SIG-M5 treated with dmso at 0.1 percent for 504 hours (cell line): Measurements from ENCODE around the gene FOXC2.
A peak's percentile ranks its signal among the peaks of the same experiment; 100 is the strongest.

ENCODE experiments used
- DNase-seq: peaks from one replicate; lab custom pipeline; 2025; ENCODE audit not compliant: unreplicated experiment; lab: John Stamatoyannopoulos, UW

The FOXC2 gene

GRCh38 chr16:86532526-86532815, 34.2 kb upstream of the FOXC2 start:
- no peak for DNase-seq

GRCh38 chr16:86533076-86533475, 33.6 kb upstream of the FOXC2 start:
- DNase-seq = no peak

DNA sequence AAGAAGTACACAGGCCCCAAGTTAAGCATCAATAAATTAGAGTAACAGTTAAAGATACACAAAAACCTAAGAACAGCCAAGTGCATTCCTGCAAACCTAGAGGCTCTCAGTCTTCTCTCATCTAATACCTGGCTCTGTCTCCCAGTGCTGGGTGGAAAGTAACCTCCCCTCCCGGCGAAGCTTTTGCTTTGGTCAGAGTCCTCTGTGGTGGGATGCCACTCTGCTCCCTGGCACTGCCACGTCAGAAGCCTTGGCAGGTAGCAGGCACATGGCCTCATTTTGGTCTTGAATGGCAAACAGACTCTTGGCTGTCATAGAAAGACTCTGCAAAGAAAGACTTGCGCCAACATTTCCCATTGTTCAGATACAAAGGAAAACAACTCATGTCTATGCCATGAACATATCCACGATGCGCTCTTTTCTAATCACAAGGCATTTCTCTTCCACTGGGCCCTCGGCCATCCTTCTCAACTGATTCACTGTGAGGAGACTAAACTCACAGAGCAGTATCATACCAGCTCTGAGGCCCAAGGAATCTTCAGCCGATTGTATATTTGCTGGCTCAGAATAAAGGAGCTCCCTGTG, 32.8 kb upstream of the FOXC2 start:
- no peak for DNase-seq

DNA sequence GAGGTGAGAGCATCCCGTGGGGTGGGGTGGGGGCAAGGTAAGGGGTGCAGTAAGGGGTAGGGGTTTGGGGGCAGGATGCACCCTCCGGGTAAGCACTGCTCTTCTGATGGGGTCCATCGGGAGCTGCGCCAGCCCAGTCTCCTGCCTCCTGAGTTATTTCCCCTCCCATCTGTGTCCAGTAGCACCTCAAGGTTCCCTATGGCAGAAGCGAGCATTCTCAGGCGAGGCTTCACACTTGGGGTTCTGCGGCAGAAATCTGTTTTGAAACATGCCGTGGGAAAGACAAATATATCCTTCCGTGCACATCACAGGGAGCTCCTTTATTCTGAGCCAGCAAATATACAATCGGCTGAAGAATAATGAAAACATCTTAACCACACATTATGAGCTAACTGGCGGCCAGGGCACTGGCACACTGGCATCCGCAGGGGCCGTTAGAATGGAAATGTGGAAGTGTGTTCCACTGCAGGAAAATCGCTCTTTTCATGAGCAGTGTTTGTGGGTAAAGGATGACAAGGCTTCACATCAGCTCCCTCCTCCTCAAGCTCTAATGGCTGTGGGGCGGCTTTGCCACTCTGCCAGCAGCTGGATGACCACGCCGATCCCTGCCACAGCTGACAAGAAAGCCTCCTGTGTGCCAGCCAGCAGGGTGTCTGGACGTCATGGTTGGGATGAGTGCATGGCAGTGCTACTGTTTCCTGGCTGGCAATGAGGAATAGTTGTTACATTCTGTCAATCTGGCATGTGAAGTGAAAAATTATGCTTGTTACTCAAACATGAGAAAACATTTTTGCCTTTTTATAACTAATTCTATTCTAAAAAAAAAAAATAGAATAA, 31.6 kb upstream of the FOXC2 start:
- DNase-seq = no peak

- DNase-seq = no peak
Observed at GRCh38 chr16:86536621-86537020, 30.0 kb upstream of the FOXC2 start.

GRCh38 chr16:86537486-86537885, 29.1 kb upstream of the FOXC2 start:
- no peak for DNase-seq

GRCh38 chr16:86538196-86538780, 28.3 kb upstream of the FOXC2 start:
- DNase-seq = no peak

GRCh38 chr16:86540894-86541293, 25.7 kb upstream of the FOXC2 start:
- no peak for DNase-seq

DNA sequence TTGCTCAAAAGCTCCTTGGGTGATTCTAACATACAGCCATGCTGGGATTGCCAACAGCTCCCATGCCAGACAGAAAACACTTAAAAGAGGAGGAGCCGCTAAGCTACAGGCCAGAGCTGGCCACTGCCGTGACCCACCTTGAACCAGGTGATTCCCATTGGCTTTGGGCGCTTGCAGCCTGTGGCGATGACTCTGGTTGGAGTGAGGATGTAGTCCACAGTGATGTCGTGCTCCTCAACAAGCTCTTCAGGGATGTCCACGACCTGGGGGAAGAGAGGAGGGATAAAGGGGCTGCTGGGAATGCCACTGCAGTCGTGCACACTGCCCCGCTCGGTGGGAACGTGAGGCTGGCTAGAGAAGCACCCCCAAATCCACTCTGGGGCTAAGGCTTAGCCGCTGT, 25.1 kb upstream of the FOXC2 start:
- DNase-seq = no peak

DNA sequence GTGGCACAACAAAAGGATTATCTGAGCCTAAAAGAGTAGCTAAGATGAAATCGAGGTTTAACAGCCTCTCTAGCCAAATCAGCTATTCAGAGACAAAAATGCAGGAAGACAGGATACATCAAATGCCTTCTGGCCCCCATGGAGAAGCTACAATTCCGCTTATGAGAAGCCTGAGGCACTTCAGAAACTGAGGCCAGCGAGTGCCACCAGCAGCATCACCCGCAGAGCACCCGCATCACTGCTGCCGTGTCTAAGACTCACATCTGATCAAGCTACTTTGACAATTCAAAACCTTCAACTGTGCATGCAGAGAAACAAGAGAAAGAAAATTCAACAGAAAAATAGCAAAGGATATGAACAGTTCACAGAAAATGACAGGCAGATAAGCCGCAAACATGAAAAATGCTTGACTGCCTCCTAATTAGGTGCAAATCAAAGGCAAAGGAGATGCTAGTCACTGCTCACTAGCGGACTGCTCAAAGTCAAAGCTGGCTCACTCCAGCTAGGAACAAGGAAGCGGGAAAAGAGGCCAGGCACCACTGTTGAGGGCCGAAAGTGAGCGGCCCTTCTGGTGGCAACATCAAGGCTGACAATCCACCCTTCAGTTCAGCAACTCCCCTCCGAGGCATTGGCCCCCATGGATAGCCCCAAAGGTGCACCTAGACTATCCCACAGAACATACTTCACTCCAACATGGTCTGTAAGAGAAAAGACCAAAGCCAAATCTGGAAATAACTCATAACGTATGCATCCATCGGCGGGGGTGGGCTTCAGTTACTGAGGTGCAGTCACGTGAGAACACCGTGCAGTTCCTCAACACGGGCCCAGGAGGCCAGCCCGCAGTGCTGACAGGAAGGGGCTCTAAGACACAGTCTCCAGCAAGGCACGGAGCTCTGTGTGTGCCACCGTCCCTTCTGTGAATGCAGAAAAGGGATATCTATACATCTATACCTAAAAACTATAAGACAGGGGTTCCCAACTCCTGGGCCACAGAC, 23.6 kb upstream of the FOXC2 start:
- no peak for DNase-seq

DNA sequence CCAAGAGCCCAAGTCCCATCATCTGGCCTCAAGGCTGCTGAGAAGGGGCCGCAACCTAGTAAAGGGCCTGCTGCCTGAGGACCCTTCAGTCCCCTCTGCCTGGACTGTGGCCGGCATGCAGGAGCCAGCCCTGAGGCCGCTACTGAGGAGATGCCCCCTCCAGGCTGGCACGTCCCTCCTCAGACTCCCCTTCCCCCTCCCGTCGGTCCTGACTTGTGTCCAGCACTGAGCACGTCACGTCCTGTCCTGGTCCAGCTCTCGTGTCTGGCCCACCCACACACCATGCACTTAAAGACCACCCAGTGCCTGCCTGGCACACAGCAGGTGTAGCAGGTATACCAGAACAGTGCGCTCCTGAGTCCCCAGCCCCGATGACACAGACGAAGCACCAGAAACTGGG, 21.1 kb upstream of the FOXC2 start:
- no peak for DNase-seq

- no peak for DNase-seq
Observed at GRCh38 chr16:86545954-86546637, 20.5 kb upstream of the FOXC2 start.

GRCh38 chr16:86546638-86547013, 20.0 kb upstream of the FOXC2 start:
- no peak for DNase-seq

GRCh38 chr16:86547286-86547685, 19.3 kb upstream of the FOXC2 start:
- DNase-seq = no peak

DNA sequence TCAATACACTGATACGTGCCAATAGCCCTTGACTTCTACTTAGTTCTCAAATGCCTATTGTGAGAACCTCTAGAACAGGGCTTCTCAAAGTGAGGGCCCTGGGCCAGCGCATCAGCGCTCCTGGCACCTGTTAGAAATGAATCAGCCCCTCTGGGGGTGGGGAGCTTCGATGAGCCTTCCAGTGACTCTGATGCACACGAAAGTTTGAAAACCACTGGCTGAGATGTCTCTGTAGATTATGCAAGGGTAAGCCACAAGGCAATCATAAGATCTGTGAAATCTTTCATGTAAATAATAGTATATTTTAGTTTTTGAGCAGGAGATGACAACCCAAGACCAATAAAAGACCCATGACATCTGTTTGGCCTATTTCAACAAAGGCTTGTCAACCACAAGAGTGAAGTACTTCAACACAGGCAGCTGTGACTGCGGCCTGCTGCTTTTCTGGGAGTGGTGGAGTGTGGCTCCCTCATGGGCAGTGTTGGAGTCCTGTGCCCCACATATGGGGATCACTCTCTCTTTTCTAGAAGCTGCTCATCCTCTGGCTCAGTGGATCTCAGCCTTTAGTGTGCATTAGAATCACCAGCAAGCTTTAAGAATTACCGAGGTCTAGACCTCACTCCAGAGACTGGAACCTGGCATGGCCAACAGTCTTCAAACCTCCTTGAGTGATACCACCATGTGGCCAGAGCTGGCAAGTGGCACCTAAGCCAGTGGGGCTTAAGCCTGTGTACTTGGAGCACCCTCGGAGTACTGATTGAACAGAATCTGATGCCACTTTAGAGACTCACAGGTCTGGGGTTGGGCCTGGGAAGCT, 17.3 kb upstream of the FOXC2 start:
- DNase-seq = no peak

DNA sequence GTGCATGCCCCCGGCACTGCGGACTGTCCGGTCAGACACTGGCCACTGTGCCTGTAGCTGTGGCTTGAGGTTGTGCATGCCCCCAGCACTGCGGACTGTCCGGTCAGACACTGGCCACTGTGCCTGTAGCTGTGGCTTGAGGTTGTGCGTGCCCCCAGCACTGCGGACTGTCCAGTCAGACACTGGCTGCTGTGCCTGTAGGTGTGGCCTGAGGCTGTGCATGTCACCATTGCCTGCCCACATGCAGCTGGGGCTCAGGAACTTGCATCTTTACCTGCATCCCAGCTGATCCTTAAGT, 16.8 kb upstream of the FOXC2 start:
- no peak for DNase-seq

DNA sequence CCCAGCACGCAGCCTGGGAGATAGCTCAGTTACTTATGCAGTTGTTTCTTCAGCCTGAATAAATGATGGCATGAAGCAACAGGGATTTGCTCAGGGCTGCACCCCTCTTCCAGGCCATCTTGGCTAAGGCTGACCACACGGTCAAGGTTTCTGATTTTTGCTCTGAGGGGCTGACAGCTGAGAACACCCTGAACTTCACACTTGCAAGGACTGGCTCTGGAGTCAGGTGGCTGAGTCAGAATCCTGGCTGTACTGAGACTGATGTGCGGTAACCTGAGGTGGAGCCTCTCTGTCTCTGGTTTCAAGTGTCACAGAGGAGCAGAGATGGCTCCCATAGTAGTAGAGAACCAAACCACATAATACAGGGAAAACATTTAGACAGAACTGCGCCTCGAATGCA, 16.3 kb upstream of the FOXC2 start:
- DNase-seq = no peak

DNA sequence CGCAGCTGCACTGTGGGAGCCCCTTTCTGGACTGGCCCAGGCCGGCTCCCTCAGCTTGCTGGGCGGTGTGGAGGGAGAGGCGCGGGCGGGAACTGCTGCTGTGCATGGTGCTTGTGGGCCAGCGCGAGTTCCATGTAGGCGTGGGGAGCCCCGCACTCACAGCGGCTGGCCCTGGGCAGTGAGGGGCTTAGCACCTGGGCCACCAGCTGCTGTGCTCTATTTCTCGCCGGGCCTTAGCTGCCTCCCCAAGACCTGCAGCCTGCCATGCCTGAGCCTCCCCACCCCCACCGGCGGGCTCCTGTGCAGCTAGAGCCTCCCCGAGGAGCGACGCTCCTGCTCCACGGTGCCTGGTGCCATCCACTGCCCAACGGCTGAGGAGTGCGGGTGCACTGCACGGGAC, 13.3 kb upstream of the FOXC2 start:
- DNase-seq = no peak

- DNase-seq = no peak
Observed at GRCh38 chr16:86554599-86554916, 12.1 kb upstream of the FOXC2 start.

GRCh38 chr16:86554917-86555703, 11.5 kb upstream of the FOXC2 start, which contains the start of gene MTHFSD:
MTHFSD (minus strand) TSS chr16:86555235; CDS start chr16:86555184, 51 bp downstream.
- DNase-seq = peak; percentile 79
